HG02981 (cell line): ENCODE measurements around the gene INPPL1.
"Not testable (repeated sequence)": the region's sequence is repeated elsewhere in the genome, so short reads cannot be mapped to it uniquely, and the experiment has no call there.

Source experiments
- ATAC-seq: cut with Tn5 transposase; IDR thresholded peaks from one replicate; pipeline ENCODE4 v1.9.1; 2021; ENCODE audit warnings: mild to moderate bottlenecking, moderate library complexity; ENCODE audit not compliant: unreplicated experiment

The INPPL1 gene

GRCh38 chr11:72224564-72225410 lies at the start of gene INPPL1:
Gene INPPL1, plus strand, starts transcription at chr11:72224767. Its CDS starts 218 bp downstream, at chr11:72224985.
- ATAC-seq, result no peak

DNA sequence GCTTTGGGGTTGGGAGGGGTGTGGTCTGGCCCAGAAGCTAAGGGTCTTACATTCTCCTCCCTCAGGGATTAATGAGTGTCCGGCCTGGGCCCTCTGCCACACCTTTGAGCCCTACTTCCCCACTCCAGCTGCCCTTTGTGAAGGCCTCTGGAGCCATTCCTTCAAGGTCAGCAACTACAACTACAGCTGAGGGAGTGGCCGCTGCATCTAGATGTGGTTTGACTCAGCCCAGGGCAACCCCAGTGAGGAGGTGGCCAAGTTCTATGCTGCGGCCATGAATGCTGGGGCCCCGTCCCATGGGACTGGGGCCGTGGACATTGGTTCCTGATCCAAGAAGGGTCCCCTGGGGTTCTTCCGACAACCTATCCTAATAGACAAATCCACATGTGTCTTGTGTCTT lies 46.9 kb upstream of the INPPL1 start:
- no peak for ATAC-seq

DNA sequence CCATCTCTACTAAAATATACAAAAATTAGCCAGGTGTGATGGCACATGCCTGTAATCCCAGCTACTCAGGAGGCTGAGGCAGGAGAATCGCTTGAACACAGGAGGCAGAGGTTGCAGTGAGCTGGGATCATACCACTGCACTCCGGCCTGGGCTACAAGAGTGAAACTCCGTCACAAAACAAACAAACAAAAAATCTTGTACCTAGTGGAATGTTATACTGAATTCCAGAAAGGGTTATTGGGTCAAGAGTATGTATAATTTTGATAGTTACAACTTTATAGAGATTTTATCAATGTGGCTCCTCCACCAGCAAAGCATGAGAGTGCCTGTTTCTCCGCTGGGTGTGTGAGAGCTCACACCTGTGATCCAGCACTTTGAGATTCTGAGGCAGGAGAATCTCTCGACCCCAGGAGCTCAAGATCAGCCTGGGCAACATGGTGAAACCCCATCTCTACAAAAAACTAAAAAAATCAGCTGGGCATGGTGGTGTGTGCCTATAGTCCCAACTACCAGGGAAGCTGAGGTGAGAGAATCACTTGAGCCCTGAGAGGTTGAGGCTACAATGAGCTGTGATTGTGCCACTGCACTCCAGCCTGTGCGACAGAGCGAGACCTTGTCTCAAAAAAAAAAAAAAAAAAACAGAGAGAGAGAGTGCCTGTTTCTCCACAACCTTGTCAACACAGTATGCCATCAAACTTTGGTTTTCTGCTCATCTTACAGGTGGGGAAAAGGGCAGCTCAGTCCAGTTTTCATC lies 45.3 kb upstream of the INPPL1 start:
- no peak for ATAC-seq

DNA sequence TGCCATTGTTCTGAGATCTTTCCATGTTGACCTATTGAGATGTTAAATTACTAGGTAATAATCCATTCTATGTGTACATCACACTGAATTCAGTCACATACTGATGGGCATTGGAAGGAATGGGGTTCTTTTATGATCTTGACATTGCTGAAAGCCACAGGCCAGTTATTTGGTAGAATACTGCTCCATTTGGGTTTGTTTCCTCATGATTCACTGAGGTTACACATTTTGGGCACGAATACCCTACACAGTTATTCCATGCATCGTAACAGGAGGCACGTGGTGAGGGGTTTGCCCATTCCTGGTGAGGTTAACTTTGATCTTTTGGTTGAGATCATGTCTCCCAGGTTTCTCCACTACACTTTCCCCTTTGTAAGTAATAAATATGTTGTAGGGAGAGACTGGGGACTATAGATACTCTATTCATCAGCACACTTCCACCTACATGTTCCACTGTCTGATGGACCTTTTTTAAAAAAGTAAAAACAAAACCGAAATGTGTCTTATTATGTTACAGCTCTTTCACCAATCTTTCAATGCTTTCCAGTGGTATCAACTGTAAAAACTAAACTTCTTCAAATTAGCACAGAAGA lies 44.7 kb upstream of the INPPL1 start:
- ATAC-seq, result no peak

- not testable (repeated sequence) for ATAC-seq
Observed at GRCh38 chr11:72180892-72181552, 43.5 kb upstream of the INPPL1 start.

DNA sequence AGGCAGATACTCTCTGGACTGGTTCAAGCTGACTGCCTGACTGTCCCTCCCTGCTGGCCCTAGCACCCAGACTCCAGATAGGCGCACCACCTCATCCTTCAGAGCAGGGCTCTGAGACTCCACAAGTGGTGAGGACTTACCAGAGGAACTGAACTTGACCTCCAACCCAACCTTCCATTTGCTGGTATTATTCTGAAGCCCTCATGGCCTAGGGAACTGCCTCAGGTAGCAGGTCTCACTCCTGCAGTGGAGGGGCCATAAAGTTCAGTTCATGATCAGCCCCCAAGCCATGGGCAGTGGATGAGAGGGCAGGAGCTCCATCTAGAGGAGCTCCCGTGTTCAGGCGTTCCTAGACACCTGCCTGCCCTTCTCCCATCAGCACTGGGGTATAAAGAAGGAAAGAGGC lies 43.0 kb upstream of the INPPL1 start:
- not testable (repeated sequence) for ATAC-seq

DNA sequence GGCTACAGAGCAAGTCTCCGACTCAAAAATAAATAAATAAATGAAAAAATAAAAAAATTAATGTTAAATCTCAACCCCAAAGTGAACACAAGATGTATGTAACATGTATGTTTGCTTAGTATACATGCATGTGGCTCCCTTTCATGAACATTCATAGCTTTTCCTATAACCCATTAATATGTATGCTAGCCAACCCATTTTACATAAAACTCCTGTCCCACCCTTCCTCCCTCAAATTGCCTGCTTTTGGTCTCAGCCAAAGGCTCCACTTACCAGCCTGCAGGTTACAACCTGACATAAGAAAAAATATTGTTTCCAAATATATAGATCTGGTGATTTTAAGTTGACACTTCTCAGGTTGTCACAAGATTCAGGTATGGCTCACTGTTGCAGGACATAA lies 36.3 kb upstream of the INPPL1 start:
- no peak for ATAC-seq

GRCh38 chr11:72189455-72190250 lies 34.9 kb upstream of the INPPL1 start:
- ATAC-seq, result no peak

DNA sequence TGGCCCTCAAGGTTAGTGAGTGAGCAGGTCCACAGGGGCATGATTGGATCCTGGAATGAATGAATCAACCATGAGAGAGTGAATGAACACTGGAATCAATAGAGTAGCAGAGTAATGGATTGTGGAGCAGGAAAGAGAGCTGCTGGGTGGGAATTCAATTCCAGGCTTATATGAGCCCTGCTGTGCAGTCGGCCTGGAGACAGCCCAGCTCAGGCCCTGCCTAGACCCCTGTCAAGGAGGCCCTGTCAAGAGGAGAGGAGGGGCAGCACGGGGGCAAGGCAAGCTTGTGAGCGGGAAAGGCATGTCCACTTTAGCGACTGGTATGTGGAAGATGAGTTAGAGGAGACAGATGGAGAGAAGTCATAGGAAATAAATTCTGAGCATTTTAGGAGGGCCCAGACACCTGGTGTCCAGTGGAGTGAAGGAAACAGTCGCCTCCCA lies 33.9 kb upstream of the INPPL1 start:
- ATAC-seq, result no peak

DNA sequence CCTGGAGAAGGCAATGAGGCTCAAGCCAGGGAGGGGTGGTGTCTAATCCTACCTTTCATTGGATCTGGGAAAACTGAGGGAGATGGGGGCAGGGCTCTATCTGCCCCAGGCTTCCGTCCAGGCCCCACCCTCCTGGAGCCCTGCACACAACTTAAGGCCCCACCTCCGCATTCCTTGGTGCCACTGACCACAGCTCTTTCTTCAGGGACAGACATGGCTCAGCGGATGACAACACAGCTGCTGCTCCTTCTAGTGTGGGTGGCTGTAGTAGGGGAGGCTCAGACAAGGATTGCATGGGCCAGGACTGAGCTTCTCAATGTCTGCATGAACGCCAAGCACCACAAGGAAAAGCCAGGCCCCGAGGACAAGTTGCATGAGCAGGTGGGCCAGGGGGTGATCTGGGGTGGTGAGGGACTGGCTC lies 32.6 kb upstream of the INPPL1 start, which contains the start of gene FOLR1:
Gene FOLR1 (plus strand): TSS at position 180 of the 421 bp plus-strand sequence. CDS start 34 bp downstream, at position 214.
- ATAC-seq, result no peak

GRCh38 chr11:72195518-72196270 lies 28.9 kb upstream of the INPPL1 start:
- ATAC-seq, result no peak

DNA sequence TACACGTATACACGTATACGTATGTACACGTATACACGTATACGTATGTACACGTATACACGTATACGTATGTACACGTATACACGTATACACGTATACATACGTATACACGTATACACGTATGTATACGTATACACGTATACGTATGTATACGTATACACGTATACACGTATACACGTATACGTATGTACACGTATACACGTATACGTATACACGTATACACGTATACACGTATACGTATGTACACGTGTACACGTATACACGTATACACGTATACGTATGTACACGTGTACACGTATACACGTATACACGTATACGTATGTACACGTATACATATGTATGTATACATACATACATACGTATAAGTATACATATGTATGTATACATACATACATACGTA lies 23.1 kb upstream of the INPPL1 start:
- not testable (repeated sequence) for ATAC-seq

DNA sequence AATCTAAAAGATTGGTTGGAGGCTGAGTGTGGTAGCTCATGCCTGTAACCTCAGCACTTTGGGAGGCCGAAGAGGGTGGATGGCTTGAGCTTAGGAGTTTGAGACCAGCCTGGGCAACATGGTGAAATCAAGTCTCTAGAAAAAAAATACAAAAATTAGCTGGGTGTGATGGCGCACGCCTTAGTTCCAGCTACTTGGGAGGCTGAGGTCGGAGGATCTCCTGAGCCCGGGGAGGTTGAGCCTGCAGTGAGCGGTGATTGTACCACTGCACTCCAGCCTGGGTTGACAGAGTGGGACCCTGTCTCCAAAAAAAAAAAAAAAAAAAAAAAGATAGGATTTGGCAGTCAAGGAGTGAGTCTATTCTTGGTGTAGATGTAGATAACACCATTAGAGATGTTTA lies 22.0 kb upstream of the INPPL1 start:
- no peak for ATAC-seq

DNA sequence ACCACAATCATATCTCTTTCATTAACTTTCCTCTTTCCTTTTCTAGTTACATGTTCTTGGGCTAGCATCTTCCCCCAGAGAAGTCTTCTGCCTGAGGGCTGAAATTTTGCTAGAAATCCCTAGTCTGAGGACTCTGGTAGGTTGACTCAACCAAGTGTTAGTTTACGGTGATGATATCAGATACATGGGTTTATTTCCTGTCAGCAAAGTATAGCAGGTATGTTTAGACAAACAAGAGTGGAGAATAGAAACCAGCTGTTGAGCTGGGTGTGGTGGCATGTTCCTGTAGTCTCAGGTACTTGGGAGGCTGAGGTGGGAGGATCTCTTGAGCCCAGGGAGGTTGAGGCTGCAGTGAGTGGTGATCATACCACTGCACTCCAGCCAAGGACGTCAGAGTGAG lies 21.4 kb upstream of the INPPL1 start:
- ATAC-seq, result no peak

GRCh38 chr11:72204886-72205285 lies 19.7 kb upstream of the INPPL1 start:
- no peak for ATAC-seq

DNA sequence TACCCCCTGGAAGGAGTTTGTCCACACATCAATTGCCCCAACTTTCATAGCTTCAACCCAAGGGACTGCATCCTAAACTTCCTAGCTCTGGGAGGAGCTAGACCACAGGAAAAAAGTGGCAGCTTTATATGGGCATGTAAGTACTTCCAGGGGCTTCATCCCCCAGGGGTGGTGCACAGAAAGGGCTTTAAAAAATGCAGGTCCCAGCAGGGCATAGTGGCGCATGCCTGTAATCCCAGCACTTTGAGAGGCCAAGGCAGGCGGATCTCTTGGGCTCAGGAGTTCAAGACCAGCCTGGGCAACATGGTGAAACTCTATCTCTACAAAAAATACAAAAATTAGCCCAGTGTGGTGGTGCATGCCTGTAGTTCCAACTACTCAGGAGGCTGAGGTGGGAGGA lies 17.8 kb upstream of the INPPL1 start:
- not testable (repeated sequence) for ATAC-seq

GRCh38 chr11:72208281-72208680 lies 16.3 kb upstream of the INPPL1 start:
- no peak for ATAC-seq

GRCh38 chr11:72209101-72209500 lies 15.5 kb upstream of the INPPL1 start:
- ATAC-seq, result no peak

- ATAC-seq, result no peak
Observed at GRCh38 chr11:72216638-72217037, 7.9 kb upstream of the INPPL1 start, which contains the start of gene FOLR2. Gene FOLR2, plus strand, starts transcription at chr11:72216794. Its CDS starts 1,791 bp downstream, at chr11:72218585.
